HepG2 (cell line): ENCODE results near the gene LSM14B. TPM values are rescaled to one million over a fixed set of nuclear protein-coding genes. Genes with fewer than 3 reads are reported as not detected.
A peak's percentile ranks its signal among the peaks of the same experiment; 100 is the strongest.

Source experiments
- ATAC-seq: fragments of 200-7000 bp; cut with Tn5 transposase; 3 replicates; pipeline ENCODE4 v1.9.1; 2020; ENCODE audit warnings: mild to moderate bottlenecking, moderate library complexity
- BruUV-seq: library from RNA; stranded (reverse); fragments of 400-500 nt; replicated peaks from 2 replicates; lab custom pipeline; 2021; lab: Mats Ljungman, UMichigan
- CTCF ChIA-PET: fragments of 300-600 bp; formaldehyde crosslinking; extraction: SDS; loops from one replicate; lab custom pipeline; 2021; ENCODE audit warnings: low total read pairs, inconsistent platforms, low intra/inter-chr PET ratio; lab: Yijun Ruan, JAX
- POLR2A ChIA-PET: fragments of 350-600 bp; sonication (Branson Sonifier 250); formaldehyde crosslinking; loops from one replicate; lab custom pipeline; 2020; ENCODE audit warnings: antibody characterized with exemption, inconsistent platforms; lab: Yijun Ruan, JAX
- DNase-seq: peaks from one replicate; pipeline ENCODE4 v3.0.0-alpha.2; 2015; ENCODE audit warnings: low spot score
- FAIRE-seq: peaks from 3 replicates; lab custom pipeline; 2011; peaks lifted over from hg19 to GRCh38; lab: Jason Lieb, UNC
- H2AFZ ChIP-seq: one replicate; pipeline ENCODE4 v1.6.1; 2011; ENCODE audit warnings: low read length, inconsistent platforms
- H3K27ac ChIP-seq: fragments of 300-600 bp; 3 replicates; pipeline ENCODE4 v1.8.0; 2011; ENCODE audit warnings: mixed run types, mild to moderate bottlenecking, mixed read lengths, low read length, inconsistent platforms; ENCODE audit not compliant: insufficient read depth; ENCODE audit errors: extremely low read length
- H3K27me3 ChIP-seq, 2 experiments: fragments of 200-600 bp in 1 of 2; 2 replicates in 1 of 2; 3 replicates in 1 of 2; pipeline versions ENCODE4 v1.6.0 to v1.8.0; 2011; ENCODE audit warnings: low read length in 2 of 2, mild to moderate bottlenecking in 2 of 2, moderate library complexity in 2 of 2, inconsistent platforms in 1 of 2; ENCODE audit not compliant: insufficient read depth in 2 of 2, control insufficient read depth in 1 of 2
- H3K36me3 ChIP-seq, 2 experiments: fragments of 200-600 bp in 1 of 2; replicated peaks in 1 of 2; 2 replicates in 1 of 2; 3 replicates in 1 of 2; pipeline versions ENCODE4 v1.5.1 to v1.8.0; 2011; ENCODE audit warnings: low read length in 2 of 2, inconsistent platforms in 1 of 2; ENCODE audit not compliant: insufficient read depth in 2 of 2, control insufficient read depth in 1 of 2
- H3K4me1 ChIP-seq: 2 replicates; pipeline ENCODE4 v1.5.1; 2012; ENCODE audit warnings: low read length, inconsistent platforms; ENCODE audit not compliant: insufficient read depth
- H3K4me2 ChIP-seq: 2 replicates; pipeline ENCODE4 v1.6.0; 2011; ENCODE audit warnings: low read depth, low read length, inconsistent platforms
- H3K4me3 ChIP-seq, 3 experiments: fragments of 200-600 bp in 1 of 3; sonication (generic), shearing (Covaris generic) in 1 of 3; replicated peaks in 1 of 3; 2 replicates each; pipeline ENCODE4 v1.5.1; 2011 to 2016; ENCODE audit warnings: low read length in 3 of 3, inconsistent platforms in 2 of 3, low read depth in 2 of 3, mild to moderate bottlenecking in 2 of 3, control low read depth in 1 of 3, mixed read lengths in 1 of 3; ENCODE audit not compliant: insufficient read depth in 1 of 3
- H3K79me2 ChIP-seq: one replicate; pipeline ENCODE4 v1.6.1; 2011; ENCODE audit warnings: low read length, inconsistent platforms; ENCODE audit not compliant: insufficient read depth
- H3K9ac ChIP-seq: 2 replicates; pipeline ENCODE4 v1.6.0; 2011; ENCODE audit warnings: mild to moderate bottlenecking, low read depth, low read length, inconsistent platforms; ENCODE audit not compliant: insufficient read depth
- H3K9me3 ChIP-seq: 2 replicates; pipeline ENCODE4 v1.5.1; 2012; ENCODE audit warnings: mild to moderate bottlenecking, low read length
- H4K20me1 ChIP-seq: 2 replicates; pipeline ENCODE4 v1.6.0; 2011; ENCODE audit warnings: inconsistent platforms, mild to moderate bottlenecking, low read length, moderate library complexity; ENCODE audit not compliant: insufficient read depth
- CBX2 ChIP-seq, 2 experiments: fragments of 200-600 bp in 1 of 2; sonication (generic); formaldehyde crosslinking in 1 of 2; IDR thresholded peaks; 2 replicates each; pipeline versions ENCODE4 v1.7.0 to v1.8.1; 2018 to 2022; ENCODE audit warnings: low read depth in 2 of 2, low read length in 1 of 2, mild to moderate bottlenecking in 1 of 2, missing genetic modification reagents in 1 of 2
- CBX5 ChIP-seq: sonication (generic); formaldehyde crosslinking; IDR thresholded peaks from 2 replicates; pipeline ENCODE4 v1.4.0; 2020; ENCODE audit warnings: missing genetic modification reagents, borderline replicate concordance
- REPIN1 ChIP-seq: sonication (generic); formaldehyde crosslinking; IDR thresholded peaks from 2 replicates; pipeline ENCODE4 v1.8.0; 2022; ENCODE audit warnings: missing genetic modification reagents, low read depth, mild to moderate bottlenecking, borderline replicate concordance
- ZFX ChIP-seq: sonication (generic); formaldehyde crosslinking; IDR thresholded peaks from 2 replicates; pipeline ENCODE4 v1.4.0; 2020; ENCODE audit warnings: mild to moderate bottlenecking, low read depth, missing genetic modification reagents, moderate library complexity
- ZNF563 ChIP-seq: sonication (generic); formaldehyde crosslinking; IDR thresholded peaks from 2 replicates; pipeline ENCODE4 v1.8.0; 2022; ENCODE audit warnings: mild to moderate bottlenecking, moderate library complexity, missing genetic modification reagents
- ZNF577 ChIP-seq: sonication (generic); formaldehyde crosslinking; IDR thresholded peaks from 2 replicates; pipeline ENCODE4 v1.4.0; 2020; ENCODE audit warnings: mild to moderate bottlenecking, low read depth, missing genetic modification reagents, borderline replicate concordance
- ZNF614 ChIP-seq: IDR thresholded peaks from 2 replicates; pipeline ENCODE4 v1.6.1; 2018; ENCODE audit warnings: missing biosample characterization, missing genetic modification reagents, inconsistent platforms, borderline replicate concordance
- ZNF768 ChIP-seq: sonication (generic); formaldehyde crosslinking; IDR thresholded peaks from 2 replicates; pipeline ENCODE4 v1.4.0; 2020; ENCODE audit warnings: missing genetic modification reagents
- WGBS: methylation state at CpG from one replicate; pipeline ENCODE4 v1.1.6; 2017; ENCODE audit warnings: low lambda C conversion rate; 5-methylcytosine and 5-hydroxymethylcytosine counted together
- in situ Hi-C: cut with HindIII; loops from 2 replicates; pipeline ENCODE4 v1.10.0; 2017; ENCODE audit warnings: low pct_unique_long_range_greater_than_20kb; ENCODE audit not compliant: extremely low pct_ligation_motif_present
- intact Hi-C: fragments of 100-400 bp; cut with micrococcal nuclease; formaldehyde crosslinking; loops from one replicate; pipeline ENCODE4 v1.10.0; 2022; ENCODE audit not compliant: unreplicated experiment
- polyA plus RNA-seq, 8 experiments: library from polyadenylated mRNA; depleted of rRNA in 3 of 8; stranded (reverse) in 7 of 8; unstranded in 1 of 8; fragments of >200 nt; fragmentation: Illumina TruSeq in 4 of 8; extraction: Trizol in 4 of 8; gene quantifications; 2 replicates each; pipeline versions ENCODE4 v1.2.1 to v1.2.3, GENCODE V29; 2011 to 2016; ENCODE audit warnings: low read depth in 4 of 8, missing spikeins in 1 of 8, mixed read lengths in 1 of 8; ENCODE audit not compliant: insufficient read depth in 1 of 8
- total RNA-seq, 5 experiments: library from RNA; depleted of rRNA; stranded (reverse); fragments of >200 nt; fragmentation: Illumina TruSeq; extraction: Trizol; gene quantifications; 2 replicates each; pipeline ENCODE4 v1.2.3, GENCODE V29; 2016; ENCODE audit warnings: low read depth in 1 of 5
- TF ChIP-seq, protein P1 (sequence below): sonication (generic); formaldehyde crosslinking; IDR thresholded peaks from 2 replicates; pipeline ENCODE4 v1.5.0; 2020; ENCODE audit warnings: missing genetic modification reagents, mild to moderate bottlenecking, borderline replicate concordance
- TF ChIP-seq, protein P2 (sequence below): sonication (generic); formaldehyde crosslinking; IDR thresholded peaks from 2 replicates; pipeline ENCODE4 v1.5.0; 2020; ENCODE audit warnings: missing genetic modification reagents

Gene LSM14B
- total and polyA plus RNA-seq, 2 of the 13 experiments (the other 11 are each of a cell fraction or from before 2014, with no cell fraction given): 43.3 to 79.2 TPM

DNA sequence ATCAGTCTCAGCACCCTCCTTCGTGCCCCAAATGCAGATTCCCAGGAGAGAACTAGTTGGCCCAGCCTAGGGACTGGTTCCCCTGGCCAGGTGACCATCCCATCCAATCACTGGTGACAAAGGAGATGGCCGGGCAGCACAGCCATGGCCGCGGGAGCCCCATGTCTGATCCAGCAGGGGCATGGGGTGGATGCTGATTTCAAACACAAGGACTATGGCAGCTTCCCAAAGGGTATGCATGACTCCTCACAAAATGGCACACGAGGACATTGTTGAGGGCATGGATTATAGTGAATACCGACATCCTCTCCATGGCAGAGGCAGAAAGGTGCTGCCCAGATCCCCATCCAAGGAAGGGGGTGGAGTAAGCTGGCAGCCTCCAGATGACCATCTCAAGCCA lies 9.9 kb upstream of the LSM14B start:
- H3K4me1 ChIP-seq: peaks cover 17% of the 10 kb centered on the region
- H3K79me2 ChIP-seq: no peaks in the 10 kb centered on the region
- DNase-seq (no peak), FAIRE-seq (no peak), ATAC-seq (no peak)
- H3K9me3 ChIP-seq: peaks cover 35% of the 10 kb centered on the region
- H3K36me3 ChIP-seq: no peaks in the 10 kb centered on the region
- no peak overlapping the region for H3K9ac ChIP-seq
- no peak overlapping the region for H3K27ac ChIP-seq
- intact Hi-C loops (no loop called here), in situ Hi-C loops (no loop called here)
- CTCF ChIA-PET: no interaction called here
- peaks cover 6 to 32% of the 10 kb centered on the region in 2 experiments for H3K27me3 ChIP-seq
- no peak overlapping the region for H2AFZ ChIP-seq
- POLR2A ChIA-PET: interaction anchor here (1.1 to 1.7 kb wide), 2 partner anchors 9 to 45 kb away, joined by 3 to 4 read pairs; partner anchors contain the start of gene LSM14B
- no peak for TF ChIP-seq REPIN1 (CRISPR knock-in tag)
- TF ChIP-seq, protein P1, sequence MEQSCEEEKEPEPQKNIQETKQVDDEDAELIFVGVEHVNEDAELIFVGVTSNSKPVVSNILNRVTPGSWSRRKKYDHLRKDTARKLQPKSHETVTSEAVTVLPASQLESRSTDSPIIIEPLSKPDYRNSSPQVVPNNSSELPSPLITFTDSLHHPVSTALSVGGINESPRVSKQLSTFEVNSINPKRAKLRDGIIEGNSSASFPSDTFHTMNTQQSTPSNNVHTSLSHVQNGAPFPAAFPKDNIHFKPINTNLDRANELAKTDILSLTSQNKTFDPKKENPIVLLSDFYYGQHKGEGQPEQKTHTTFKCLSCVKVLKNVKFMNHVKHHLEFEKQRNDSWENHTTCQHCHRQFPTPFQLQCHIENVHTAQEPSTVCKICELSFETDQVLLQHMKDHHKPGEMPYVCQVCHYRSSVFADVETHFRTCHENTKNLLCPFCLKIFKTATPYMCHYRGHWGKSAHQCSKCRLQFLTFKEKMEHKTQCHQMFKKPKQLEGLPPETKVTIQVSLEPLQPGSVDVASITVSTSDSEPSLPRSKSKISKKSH (CRISPR knock-in tag): peak; percentile 70
- no peak for TF ChIP-seq ZNF577 (CRISPR knock-in tag)
- TF ChIP-seq, protein P2, sequence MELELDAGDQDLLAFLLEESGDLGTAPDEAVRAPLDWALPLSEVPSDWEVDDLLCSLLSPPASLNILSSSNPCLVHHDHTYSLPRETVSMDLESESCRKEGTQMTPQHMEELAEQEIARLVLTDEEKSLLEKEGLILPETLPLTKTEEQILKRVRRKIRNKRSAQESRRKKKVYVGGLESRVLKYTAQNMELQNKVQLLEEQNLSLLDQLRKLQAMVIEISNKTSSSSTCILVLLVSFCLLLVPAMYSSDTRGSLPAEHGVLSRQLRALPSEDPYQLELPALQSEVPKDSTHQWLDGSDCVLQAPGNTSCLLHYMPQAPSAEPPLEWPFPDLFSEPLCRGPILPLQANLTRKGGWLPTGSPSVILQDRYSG (CRISPR knock-in tag): no peak
- 0 out of 2 replicates have a peak, but pooled peaks have one; percentile 16 for TF ChIP-seq ZNF563 (CRISPR knock-in tag)
- no peak for TF ChIP-seq ZNF614 (CRISPR knock-in tag)
- 0 out of 2 replicates have a peak, but pooled peaks have one; percentile 15 for TF ChIP-seq ZNF768 (CRISPR knock-in tag)
- TF ChIP-seq CBX5 (CRISPR knock-in tag): no peak
- no peak for TF ChIP-seq ZFX (CRISPR knock-in tag)
- no peak for TF ChIP-seq CBX2 (IDR thresholded peaks at IDR 0.05; ENCODE audit: low read depth, low read length)
- no peak for TF ChIP-seq CBX2 (CRISPR knock-in tag; IDR thresholded peaks at IDR 0.05; ENCODE audit: low read depth)
- no peaks in the 10 kb centered on the region for H4K20me1 ChIP-seq
- no peak overlapping the region for H3K4me2 ChIP-seq
- no TSS peak for BruUV-seq
- no peak overlapping the region for H3K4me3 ChIP-seq
- WGBS: 36% methylated on average over 6 of the region's 6 CpGs
